HG03060 (cell line): Measurements from ENCODE around the gene CEBPB.
"Not testable (repeated sequence)": the region's sequence is repeated elsewhere in the genome, so short reads cannot be mapped to it uniquely, and the experiment has no call there.

Experiments
- ATAC-seq: cut with Tn5 transposase; IDR thresholded peaks from one replicate; pipeline ENCODE4 v1.9.1; 2021; ENCODE audit warnings: low read depth, moderate number of reproducible peaks; ENCODE audit not compliant: unreplicated experiment

CEBPB gene

DNA sequence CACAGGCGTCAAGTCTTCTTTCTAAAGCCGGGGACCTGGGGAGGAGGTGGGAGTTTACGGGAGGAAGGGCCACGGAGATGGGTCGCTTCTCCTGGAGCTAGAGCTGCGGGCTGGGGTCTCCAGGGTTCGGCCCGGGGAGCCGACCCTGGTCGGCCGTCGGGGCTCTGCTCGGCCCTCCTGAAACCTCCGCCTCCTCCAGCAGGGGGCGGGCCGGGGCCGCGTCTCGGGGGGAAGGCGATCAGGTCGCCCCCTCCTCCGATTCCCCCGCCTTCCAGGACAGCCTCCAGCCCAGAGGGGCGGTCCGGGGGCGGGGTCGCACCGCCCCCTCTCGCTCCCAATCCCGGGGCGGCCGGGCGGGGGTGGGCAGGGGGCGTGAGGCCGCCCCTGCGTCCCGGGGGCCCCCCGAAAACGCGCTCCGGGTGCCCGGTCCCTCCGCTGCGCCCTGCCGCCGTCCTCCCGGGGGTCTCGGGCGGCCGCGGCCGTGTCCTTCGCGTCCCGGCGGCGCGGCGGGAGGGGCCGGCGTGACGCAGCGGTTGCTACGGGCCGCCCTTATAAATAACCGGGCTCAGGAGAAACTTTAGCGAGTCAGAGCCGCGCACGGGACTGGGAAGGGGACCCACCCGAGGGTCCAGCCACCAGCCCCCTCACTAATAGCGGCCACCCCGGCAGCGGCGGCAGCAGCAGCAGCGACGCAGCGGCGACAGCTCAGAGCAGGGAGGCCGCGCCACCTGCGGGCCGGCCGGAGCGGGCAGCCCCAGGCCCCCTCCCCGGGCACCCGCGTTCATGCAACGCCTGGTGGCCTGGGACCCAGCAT is at the start of gene CEBPB:
Gene CEBPB, plus strand, starts transcription at position 580 of the 814 bp plus-strand sequence. Its CDS starts 204 bp downstream, at position 784.
- ATAC-seq = no peak

DNA sequence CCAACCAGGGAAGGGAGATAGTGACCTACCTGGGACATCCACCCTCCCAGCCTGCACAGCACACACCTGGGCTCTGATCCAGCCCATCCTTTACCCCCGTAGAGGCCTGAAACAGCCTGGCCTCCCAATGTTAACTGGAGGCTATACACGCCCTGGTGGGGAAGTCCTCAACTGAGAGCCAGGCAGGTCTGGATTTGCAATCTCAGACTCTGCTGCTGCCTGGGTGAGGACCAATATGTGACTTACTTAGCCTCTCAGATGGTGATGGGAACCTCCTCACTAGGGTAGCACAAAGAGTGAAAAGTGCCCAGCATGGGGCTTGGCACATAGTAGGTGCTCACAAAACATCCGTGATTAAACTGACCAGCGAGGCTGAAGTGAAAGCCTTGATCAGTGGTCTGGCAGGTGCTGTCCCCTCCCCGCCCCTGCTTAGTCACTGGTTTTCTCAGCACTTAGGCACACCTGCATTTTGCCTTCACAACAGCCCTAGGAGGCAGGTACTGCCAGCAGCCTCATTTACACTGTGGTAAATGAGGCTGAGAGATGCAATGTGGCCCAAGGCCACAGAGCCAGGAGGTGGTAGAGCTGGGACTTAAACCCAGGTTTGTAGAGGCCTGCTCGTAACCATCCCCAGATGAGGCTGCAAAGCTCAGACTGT is 49.5 kb upstream of the CEBPB start:
- ATAC-seq = no peak

DNA sequence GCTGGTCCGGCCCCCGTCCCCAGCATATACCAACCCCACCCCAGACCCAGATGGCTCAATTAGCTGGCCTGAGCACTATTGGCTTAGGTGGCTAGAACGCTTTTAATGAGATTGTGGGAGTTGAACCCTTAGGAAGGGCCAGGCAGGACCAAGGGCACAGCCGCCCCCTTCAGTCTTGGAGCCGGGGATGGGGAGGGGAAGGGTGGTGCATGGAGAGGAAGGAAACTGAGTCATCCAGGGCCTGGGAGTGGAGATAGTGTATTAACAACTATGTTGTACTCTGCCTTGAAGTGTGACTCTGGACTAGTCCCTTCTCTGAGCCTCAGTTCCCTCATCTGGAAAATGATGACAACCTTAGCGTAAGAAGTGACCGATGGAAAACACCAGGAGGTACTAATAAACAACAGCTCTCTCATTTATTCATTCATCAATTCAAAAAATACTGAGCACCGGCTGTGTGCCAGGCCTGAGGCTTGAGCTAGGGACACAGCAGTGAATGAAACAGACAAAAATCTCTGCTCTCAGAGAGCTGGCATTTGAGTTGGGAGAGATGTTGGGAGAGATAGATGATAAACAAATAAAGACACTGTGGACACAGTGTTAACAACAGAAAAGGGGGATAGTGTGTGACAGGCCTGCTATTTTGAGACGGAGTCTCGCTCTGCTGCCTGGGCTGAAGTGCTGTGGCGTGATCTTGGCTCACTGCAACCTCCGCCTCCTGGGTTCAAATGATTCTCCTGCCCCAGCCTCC is 48.6 kb upstream of the CEBPB start:
- no peak for ATAC-seq

- no peak for ATAC-seq
Measured at GRCh38 chr20:50142812-50143211, 47.8 kb upstream of the CEBPB start.

- no peak for ATAC-seq
Measured at GRCh38 chr20:50144362-50144761, 46.3 kb upstream of the CEBPB start.

GRCh38 chr20:50145566-50145965 is 45.1 kb upstream of the CEBPB start:
- ATAC-seq = no peak

DNA sequence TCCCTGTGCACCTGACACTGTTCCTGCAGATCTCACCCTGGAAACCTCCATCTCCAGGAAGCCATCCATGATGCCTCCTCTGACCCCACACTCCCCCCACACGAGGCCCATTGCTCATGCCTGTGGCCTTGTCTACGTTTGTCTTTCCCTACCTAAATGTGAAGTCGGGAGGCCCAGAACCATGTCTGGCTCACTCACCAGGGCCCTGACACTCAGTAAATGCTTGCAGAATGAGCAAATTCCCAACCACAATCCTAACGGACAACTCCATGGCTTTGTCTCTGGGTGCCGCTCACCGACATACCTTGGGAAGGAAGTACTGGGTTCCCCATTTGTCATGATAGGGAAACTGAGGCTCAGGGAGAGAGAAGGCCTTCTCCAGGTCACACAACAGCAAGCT is 44.4 kb upstream of the CEBPB start:
- no peak for ATAC-seq

DNA sequence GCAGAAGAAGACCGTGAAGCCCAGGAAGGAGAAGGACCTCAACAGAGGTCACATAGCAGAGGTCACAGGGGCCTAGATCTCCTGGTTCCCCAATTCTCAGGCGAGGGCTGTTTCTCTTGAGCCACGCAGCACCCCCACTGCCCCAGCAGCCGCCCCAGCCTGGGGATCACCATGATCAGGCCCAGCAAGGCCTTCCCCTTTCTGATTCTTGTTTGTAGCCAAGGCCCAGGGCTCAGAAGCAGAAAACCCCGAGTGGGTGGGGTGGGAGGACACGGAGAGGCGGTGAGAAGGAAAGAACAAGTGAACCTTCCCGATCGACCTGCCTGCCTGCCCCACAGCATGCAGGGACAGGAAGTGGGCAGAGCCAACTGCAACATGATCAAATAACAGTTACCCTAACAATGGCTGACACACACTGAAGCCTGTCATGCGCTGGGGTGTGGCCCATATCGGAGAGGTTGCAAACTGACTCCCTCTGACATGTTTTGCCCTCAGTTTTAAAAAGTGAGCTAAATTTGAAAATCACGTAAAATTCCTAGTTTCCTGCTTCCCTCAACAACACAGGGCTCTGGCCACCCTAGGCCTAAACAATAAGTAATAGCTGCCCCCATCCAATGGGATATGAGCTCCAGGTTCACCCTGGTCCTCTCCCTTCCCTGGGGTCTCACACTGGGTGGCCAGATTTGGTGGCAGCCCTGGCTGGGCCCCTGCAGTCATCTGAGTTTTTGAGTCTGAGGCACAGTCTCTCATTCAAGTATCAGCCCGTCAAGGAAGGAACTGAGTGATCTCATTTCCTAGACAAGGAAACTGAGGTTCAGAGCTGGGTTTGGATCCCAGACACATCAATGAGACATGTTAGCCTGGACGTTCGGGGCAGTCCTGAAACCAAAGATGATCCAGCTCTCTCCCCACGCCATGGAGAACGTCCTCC is 43.6 kb upstream of the CEBPB start:
- peak; percentile 52 for ATAC-seq

GRCh38 chr20:50149481-50150254 is 41.0 kb upstream of the CEBPB start:
- ATAC-seq = no peak

- ATAC-seq = no peak
Measured at GRCh38 chr20:50151034-50151743, 39.4 kb upstream of the CEBPB start.

- no peak for ATAC-seq
Measured at GRCh38 chr20:50152394-50153152, 38.1 kb upstream of the CEBPB start.

- ATAC-seq = no peak
Measured at GRCh38 chr20:50153153-50153499, 37.5 kb upstream of the CEBPB start.

DNA sequence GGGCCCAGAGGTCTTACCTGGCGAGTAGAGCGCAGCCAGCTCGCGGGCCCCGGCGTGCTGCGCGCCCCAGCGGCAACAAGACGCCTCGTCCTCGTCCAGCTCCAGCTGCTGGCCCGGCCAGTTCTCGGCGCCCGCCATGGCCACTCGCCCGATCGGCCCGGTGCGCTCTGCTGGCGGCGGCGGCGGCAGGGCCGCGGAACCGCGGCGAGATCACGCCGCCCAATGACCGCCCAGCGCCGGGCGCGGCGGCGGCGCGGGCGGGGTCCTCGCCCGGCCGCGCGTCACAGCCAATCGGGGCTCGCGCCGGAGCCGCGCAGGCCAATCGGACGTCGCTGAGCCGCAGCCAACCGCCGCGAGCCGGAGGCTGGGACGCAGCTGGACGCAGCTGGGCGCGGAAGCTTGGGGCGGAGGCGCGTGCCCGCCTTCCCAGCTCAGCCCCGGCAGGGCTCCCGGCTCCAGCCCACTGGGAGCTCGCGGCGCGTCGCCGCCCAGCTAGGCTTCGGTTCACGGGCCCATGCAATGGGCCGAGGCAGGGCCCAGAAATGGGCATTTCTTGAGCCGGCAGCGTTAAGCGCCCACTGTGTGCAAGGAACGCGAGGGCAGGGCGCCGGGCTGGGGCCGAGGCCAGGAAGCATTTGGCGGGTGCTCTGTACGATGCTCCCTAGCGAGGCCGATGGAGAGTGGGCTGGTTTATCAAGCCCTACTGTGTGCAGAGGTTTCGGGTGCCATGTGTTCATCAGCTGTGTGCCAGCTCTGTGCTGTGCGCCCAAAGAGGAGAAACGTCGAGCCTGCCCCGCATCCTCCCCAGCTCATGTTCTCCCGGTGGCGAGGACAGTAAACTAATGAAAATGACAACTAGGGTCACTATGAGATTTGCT is 36.9 kb upstream of the CEBPB start, which contains the start of gene PEDS1:
Gene PEDS1, minus strand, starts transcription at position 224 of the 878 bp plus-strand sequence. Its CDS starts 86 bp downstream, at position 138.
- ATAC-seq = no peak

DNA sequence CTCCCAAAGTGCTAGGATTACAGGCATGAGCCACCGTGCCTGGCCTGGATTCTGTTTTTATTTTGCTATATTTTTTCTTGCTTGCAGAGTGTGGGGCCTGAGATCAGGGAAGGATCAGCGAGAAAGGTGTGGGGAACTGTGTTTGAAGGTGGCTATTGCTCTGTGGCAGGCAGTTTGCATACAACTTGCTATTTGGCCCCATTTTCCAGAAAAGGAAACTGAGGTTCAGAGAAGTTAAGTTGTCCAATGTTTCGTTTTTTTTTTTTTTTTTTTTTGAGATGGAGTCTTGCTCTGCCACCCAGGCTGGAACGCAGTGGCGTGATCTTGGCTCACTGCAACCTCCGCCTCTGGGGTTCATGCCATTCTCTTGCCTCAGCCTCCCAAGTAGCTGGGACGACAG is 29.1 kb upstream of the CEBPB start:
- not testable (repeated sequence) for ATAC-seq

DNA sequence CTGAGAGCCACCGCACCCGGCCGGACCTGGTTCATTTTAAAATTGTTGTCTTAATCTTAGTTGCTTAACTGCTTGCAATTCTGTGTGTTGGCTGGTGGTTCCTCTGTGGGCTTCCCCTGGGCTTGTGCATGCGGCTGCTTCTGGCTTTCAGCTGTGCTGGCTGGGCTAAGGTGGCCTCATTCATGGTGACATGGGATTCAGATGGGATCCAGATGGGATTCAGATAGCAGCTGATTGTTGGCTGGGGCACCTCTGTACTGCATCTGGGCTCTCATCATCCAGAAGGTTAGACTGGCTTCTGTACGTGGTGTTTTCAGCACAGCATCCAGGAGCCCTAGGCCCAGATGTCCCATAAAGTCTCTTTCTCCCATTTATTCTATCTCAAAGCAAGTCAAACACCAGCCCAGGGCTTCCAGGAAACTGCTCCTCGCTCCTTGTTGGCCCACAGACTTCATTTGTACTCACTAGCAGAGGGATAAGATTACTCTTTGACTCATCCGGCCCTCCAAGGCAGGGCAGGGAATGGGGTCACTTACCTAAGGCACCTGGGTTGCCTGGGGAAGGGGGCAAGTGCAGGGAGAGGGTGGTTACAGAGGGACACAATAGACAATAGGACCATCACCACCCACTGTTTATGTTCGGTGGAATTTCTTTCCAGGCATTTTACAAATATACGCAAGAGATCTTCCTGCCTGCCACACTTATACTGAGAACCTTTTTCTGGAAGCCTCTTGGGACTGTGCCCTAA is 26.9 kb upstream of the CEBPB start:
- no peak for ATAC-seq
